SK-N-SH (cell line): Measurements from ENCODE around the gene BRD1. TPM values are rescaled to one million over a fixed set of nuclear protein-coding genes. Genes with fewer than 3 reads are reported as not detected.

Experiments used
- CTCF ChIA-PET: fragments of 300-600, 350-600 bp; formaldehyde crosslinking; extraction: SDS; loops from one replicate; lab custom pipeline; 2021; lab: Yijun Ruan, JAX
- POLR2A ChIA-PET: fragments of 350-600 bp; sonication (Branson Sonifier 250); formaldehyde crosslinking; extraction: SDS; loops from one replicate; lab custom pipeline; 2020; ENCODE audit warnings: antibody characterized with exemption, inconsistent platforms; lab: Yijun Ruan, JAX
- DNase-seq: peaks from one replicate; pipeline ENCODE4 v3.0.0; 2012
- H2AFZ ChIP-seq: fragments of 200-600 bp; sonication (generic); 2 replicates; pipeline ENCODE4 v1.8.1; 2016; ENCODE audit warnings: antibody characterized with exemption, mild to moderate bottlenecking, low read depth
- H3F3A ChIP-seq: fragments of 200-600 bp; sonication (generic); replicated peaks from 2 replicates; pipeline ENCODE3; 2016; ENCODE audit warnings: antibody characterized with exemption, mild to moderate bottlenecking; ENCODE audit not compliant: insufficient read depth
- H3K27ac ChIP-seq, 2 experiments: fragments of 200-500 bp in 1 of 2; fragments of 200-600 bp in 1 of 2; sonication (Bioruptor generic) in 1 of 2; sonication (generic), shearing (Covaris generic) in 1 of 2; 2 replicates each; pipeline versions ENCODE4 v1.5.1 to v1.6.1; 2014 to 2016; ENCODE audit warnings: low read depth in 2 of 2, inconsistent platforms in 1 of 2, low read length in 1 of 2, mild to moderate bottlenecking in 1 of 2, mixed read lengths in 1 of 2
- H3K27me3 ChIP-seq: fragments of 200-600 bp; sonication (generic), shearing (Covaris generic); 2 replicates; pipeline ENCODE4 v1.6.1; 2016; ENCODE audit warnings: mixed run types; ENCODE audit not compliant: insufficient read depth
- H3K36me3 ChIP-seq, 2 experiments: fragments of 200-500 bp in 1 of 2; fragments of 200-600 bp in 1 of 2; sonication (Bioruptor generic) in 1 of 2; sonication (generic) in 1 of 2; replicated peaks in 1 of 2; 2 replicates each; pipeline versions ENCODE3 to v1.5.1; 2014 to 2016; ENCODE audit warnings: low read length in 1 of 2, mild to moderate bottlenecking in 1 of 2; ENCODE audit not compliant: insufficient read depth in 2 of 2, control insufficient read depth in 1 of 2
- H3K4me1 ChIP-seq, 2 experiments: fragments of 200-500 bp in 1 of 2; fragments of 200-600 bp in 1 of 2; sonication (Bioruptor generic) in 1 of 2; sonication (generic), shearing (Covaris generic) in 1 of 2; 2 replicates each; pipeline versions ENCODE4 v1.5.1 to v1.6.1; 2014 to 2016; ENCODE audit warnings: low read depth in 1 of 2, low read length in 1 of 2, mixed run types in 1 of 2; ENCODE audit not compliant: insufficient read depth in 2 of 2, control insufficient read depth in 1 of 2
- H3K4me2 ChIP-seq: fragments of 200-600 bp; sonication (generic), shearing (Covaris generic); 2 replicates; pipeline ENCODE4 v1.6.1; 2017; ENCODE audit warnings: mixed run types
- H3K4me3 ChIP-seq, 2 experiments: fragments of 200-500 bp in 1 of 2; fragments of 200-600 bp in 1 of 2; sonication (Bioruptor generic) in 1 of 2; sonication (generic), shearing (Covaris generic) in 1 of 2; 2 replicates each; pipeline versions ENCODE4 v1.5.1 to v1.8.1; 2014 to 2016; ENCODE audit warnings: low read depth in 2 of 2, inconsistent platforms in 1 of 2, low read length in 1 of 2, mild to moderate bottlenecking in 1 of 2, mixed read lengths in 1 of 2, moderate library complexity in 1 of 2
- H3K79me2 ChIP-seq: fragments of 200-600 bp; sonication (generic); 2 replicates; pipeline ENCODE4 v1.8.1; 2017; ENCODE audit warnings: mild to moderate bottlenecking; ENCODE audit not compliant: insufficient read depth
- H3K9ac ChIP-seq: fragments of 200-600 bp; sonication (generic); 2 replicates; pipeline ENCODE4 v1.6.1; 2017; ENCODE audit warnings: mixed run types
- H3K9me2 ChIP-seq: fragments of 200-600 bp; sonication (generic); 2 replicates; pipeline ENCODE4 v1.6.1; 2017; ENCODE audit warnings: mixed run types
- H3K9me3 ChIP-seq: fragments of 200-600 bp; sonication (generic); 2 replicates; pipeline ENCODE4 v1.6.1; 2017; ENCODE audit warnings: mixed run types, mild to moderate bottlenecking, moderate library complexity
- H4K20me1 ChIP-seq: fragments of 200-600 bp; sonication (generic); 2 replicates; pipeline ENCODE4 v1.6.1; 2017; ENCODE audit warnings: mild to moderate bottlenecking, mixed run types; ENCODE audit not compliant: insufficient read depth
- CHD2 ChIP-seq: fragments of 150-350 bp; IDR thresholded peaks from 2 replicates; pipeline ENCODE4 v1.6.1; 2018; ENCODE audit warnings: low read length; ENCODE audit not compliant: partially characterized antibody
- ELF1 ChIP-seq: IDR thresholded peaks from 2 replicates; pipeline ENCODE4 v1.4.0; 2012
- EZH2phosphoT487 ChIP-seq: fragments of 200-600 bp; sonication (generic); IDR thresholded peaks from 2 replicates; pipeline ENCODE4 v1.6.1; 2017; ENCODE audit warnings: low read depth, mixed run types, mild to moderate bottlenecking, antibody characterized with exemption, moderate library complexity, borderline replicate concordance
- FOXJ3 ChIP-seq: sonication (generic); formaldehyde crosslinking; IDR thresholded peaks from 2 replicates; pipeline ENCODE4 v1.5.1; 2020; ENCODE audit warnings: mild to moderate bottlenecking, missing genetic modification reagents
- FOXM1 ChIP-seq: IDR thresholded peaks from 2 replicates; pipeline ENCODE4 v1.4.0; 2012; ENCODE audit warnings: low read depth, mild to moderate bottlenecking
- GABPA ChIP-seq: IDR thresholded peaks from 2 replicates; pipeline ENCODE4 v1.4.0; 2012; ENCODE audit warnings: low read depth, mild to moderate bottlenecking
- GATA2 ChIP-seq: sonication (generic); formaldehyde crosslinking; IDR thresholded peaks from 2 replicates; pipeline ENCODE4 v1.5.0; 2020; ENCODE audit warnings: mild to moderate bottlenecking, missing genetic modification reagents
- MXI1 ChIP-seq: IDR thresholded peaks from 2 replicates; pipeline ENCODE4 v1.6.1; 2012; ENCODE audit warnings: mild to moderate bottlenecking, low read depth, low read length, improper control_type of control experiment
- NFIC ChIP-seq: IDR thresholded peaks from 2 replicates; pipeline ENCODE4 v1.4.0; 2012; ENCODE audit warnings: borderline replicate concordance
- NRF1 ChIP-seq: IDR thresholded peaks from 2 replicates; pipeline ENCODE4 v1.6.1; 2012; ENCODE audit warnings: low read depth, mild to moderate bottlenecking, low read length
- RCOR1 ChIP-seq: fragments of 150-350 bp; IDR thresholded peaks from 2 replicates; pipeline ENCODE4 v1.6.1; 2017; ENCODE audit warnings: antibody characterized with exemption, low read length
- RFX5 ChIP-seq: IDR thresholded peaks from 2 replicates; pipeline ENCODE4 v1.6.1; 2012; ENCODE audit warnings: mild to moderate bottlenecking, improper control_type of control experiment, low read length
- SIN3A ChIP-seq: IDR thresholded peaks from 2 replicates; pipeline ENCODE4 v1.6.1; 2012; ENCODE audit warnings: low read depth, mild to moderate bottlenecking, low read length, moderate library complexity, borderline replicate concordance
- SMC3 ChIP-seq: IDR thresholded peaks from 2 replicates; pipeline ENCODE4 v1.6.1; 2012; ENCODE audit warnings: low read depth, low read length, improper control_type of control experiment
- YY1 ChIP-seq: IDR thresholded peaks from 2 replicates; pipeline ENCODE4 v1.4.0; 2012; ENCODE audit warnings: low read depth, mild to moderate bottlenecking
- ZBTB33 ChIP-seq: IDR thresholded peaks from 2 replicates; pipeline ENCODE4 v1.4.0; 2012; ENCODE audit warnings: low read depth, borderline replicate concordance
- WGBS: methylation state at CpG from one replicate; pipeline ENCODE4 v1.1.6; 2017; ENCODE audit warnings: low lambda C conversion rate; 5-methylcytosine and 5-hydroxymethylcytosine counted together
- polyA plus RNA-seq, 3 experiments: library from polyadenylated mRNA; depleted of rRNA; stranded (reverse); fragments of >200 nt; gene quantifications; 2 replicates each; pipeline ENCODE4 v1.2.3, GENCODE V29; 2012
- TF ChIP-seq, protein P1 (sequence below): IDR thresholded peaks from 2 replicates; pipeline ENCODE4; 2012

The BRD1 gene
- polyA plus RNA-seq, 1 of the 3 experiments (the other 2 are of a cell fraction) = 10.3 TPM

DNA sequence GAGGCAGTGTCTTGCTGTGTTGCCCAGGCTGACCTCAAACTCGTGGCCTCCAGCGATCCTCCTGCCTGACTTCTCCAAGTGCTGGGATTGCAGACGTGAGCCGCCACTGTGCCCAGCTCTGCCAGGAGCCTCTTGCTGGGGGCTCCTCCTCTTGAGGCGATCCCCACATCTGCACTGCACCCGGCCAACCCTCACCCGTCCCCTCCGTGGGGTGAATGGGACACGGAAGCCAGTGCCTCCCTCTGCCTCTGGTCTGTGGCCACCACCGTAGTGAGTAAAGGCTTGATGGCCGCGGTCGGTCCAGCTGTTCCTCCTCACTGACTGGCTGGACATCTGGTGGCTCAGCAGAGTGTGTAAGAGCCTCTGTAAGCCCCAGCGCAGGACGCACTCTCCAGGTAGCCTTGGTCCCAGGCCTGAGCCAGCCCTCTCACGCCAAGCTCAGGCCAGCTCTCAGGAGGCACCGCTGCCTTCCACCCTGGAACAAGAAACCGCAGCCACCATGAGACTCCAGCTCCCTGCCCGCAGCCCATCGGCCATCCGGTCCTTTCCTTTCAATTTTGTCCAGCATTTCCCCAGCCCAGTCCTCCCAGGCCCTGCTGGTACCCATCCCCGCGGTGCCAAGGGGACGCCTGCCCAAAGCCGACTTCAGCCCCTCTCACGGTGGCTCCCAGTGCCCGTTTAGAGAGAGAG is 100.3 kb downstream of the BRD1 start:
- Histone ChIP-seq H3K36me3 (no peaks in the 10 kb centered on the region), H3K9me2 (no peaks in the 10 kb centered on the region), H3K27ac (no peak overlapping the region), H3K27me3 (peaks cover 9% of the 10 kb centered on the region; the same call in 1 of the 2 replicates), H3K9me3 (no peaks in the 10 kb centered on the region), H3K4me3 (no peak overlapping the region), H3F3A (no peaks in the 10 kb centered on the region), H3K79me2 (no peaks in the 10 kb centered on the region), H3K4me2 (no peak overlapping the region), H3K4me1 (peaks cover 0 to 2% of the 10 kb centered on the region in 2 experiments; a peak in 1 of 4 replicates), H2AFZ (no peak overlapping the region), H3K9ac (no peak overlapping the region), H4K20me1 (no peaks in the 10 kb centered on the region)
- WGBS = 55% methylated on average over 21 of the region's 27 CpGs
- TF ChIP-seq ELF1 = no peak
- TF ChIP-seq ZBTB33 = no peak
- no peak for TF ChIP-seq GATA2
- no peak for TF ChIP-seq GABPA
- no peak for TF ChIP-seq RFX5
- TF ChIP-seq SMC3 = no peak
- TF ChIP-seq SIN3A = no peak
- TF ChIP-seq CHD2 = no peak
- no peak for TF ChIP-seq RCOR1
- TF ChIP-seq MXI1 = no peak
- TF ChIP-seq, protein P1, sequence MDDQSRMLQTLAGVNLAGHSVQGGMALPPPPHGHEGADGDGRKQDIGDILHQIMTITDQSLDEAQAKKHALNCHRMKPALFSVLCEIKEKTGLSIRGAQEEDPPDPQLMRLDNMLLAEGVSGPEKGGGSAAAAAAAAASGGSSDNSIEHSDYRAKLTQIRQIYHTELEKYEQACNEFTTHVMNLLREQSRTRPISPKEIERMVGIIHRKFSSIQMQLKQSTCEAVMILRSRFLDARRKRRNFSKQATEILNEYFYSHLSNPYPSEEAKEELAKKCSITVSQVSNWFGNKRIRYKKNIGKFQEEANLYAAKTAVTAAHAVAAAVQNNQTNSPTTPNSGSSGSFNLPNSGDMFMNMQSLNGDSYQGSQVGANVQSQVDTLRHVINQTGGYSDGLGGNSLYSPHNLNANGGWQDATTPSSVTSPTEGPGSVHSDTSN = no peak
- TF ChIP-seq FOXM1 = no peak
- TF ChIP-seq YY1 = no peak
- TF ChIP-seq FOXJ3 (CRISPR knock-in tag) = no peak
- no peak for TF ChIP-seq NFIC
- no peak for TF ChIP-seq EZH2phosphoT487
- TF ChIP-seq NRF1 = no peak
- ChIA-PET CTCF (interaction anchor here (1.5 to 3.3 kb wide), 4 partner anchors 9 to 293 kb away, joined by 3 to 15 read pairs (median 6); no protein-coding TSS in a partner anchor), POLR2A (interaction anchor here (1.0 kb wide), 1 partner anchor 9 kb away, joined by 3 read pairs; no protein-coding TSS in a partner anchor)
- peak; percentile 34 for DNase-seq
